Panc1 (cell line): ENCODE results near the gene KCNC4. TPM values are rescaled to one million over a fixed set of nuclear protein-coding genes. Genes with fewer than 3 reads are reported as not detected.

Experiments used
- ATAC-seq: fragments of 200-7000 bp; cut with Tn5 transposase; 2 replicates; pipeline ENCODE4 v1.9.1; 2020; ENCODE audit warnings: mild to moderate bottlenecking, moderate library complexity
- BruUV-seq: library from RNA; stranded (reverse); fragments of 400-500 nt; replicated peaks from 2 replicates; lab custom pipeline; 2021; lab: Mats Ljungman, UMichigan
- CTCF ChIA-PET: fragments of 300-600 bp; sonication (Branson Sonifier 250); formaldehyde crosslinking; loops from one replicate; lab custom pipeline; 2022; ENCODE audit warnings: antibody characterized with exemption; lab: Charles Lee
- POLR2A ChIA-PET: fragments of 300-600 bp; sonication (Branson Sonifier 250); formaldehyde crosslinking; loops from one replicate; lab custom pipeline; 2022; ENCODE audit warnings: antibody characterized with exemption; lab: Charles Lee
- DNase-seq: peaks from one replicate; pipeline ENCODE4 v3.0.0-alpha.2; 2010; ENCODE audit warnings: low read depth, low spot score
- H3K27ac ChIP-seq: 2 replicates; pipeline ENCODE4 v1.5.1; 2011; ENCODE audit warnings: mild to moderate bottlenecking, low read length, inconsistent platforms
- H3K27me3 ChIP-seq: fragments of 200-500 bp; sonication (Bioruptor generic); 2 replicates; pipeline ENCODE4 v1.6.0; 2014; ENCODE audit warnings: low read length, inconsistent platforms; ENCODE audit not compliant: control insufficient read depth, insufficient read depth
- H3K36me3 ChIP-seq: fragments of 200-500 bp; sonication (Bioruptor generic); 2 replicates; pipeline ENCODE4 v1.5.1; 2014; ENCODE audit warnings: inconsistent platforms, mild to moderate bottlenecking, low read length, moderate library complexity; ENCODE audit not compliant: control insufficient read depth, insufficient read depth
- H3K4me1 ChIP-seq: 2 replicates; pipeline ENCODE4 v1.5.1; 2011; ENCODE audit warnings: inconsistent platforms, mild to moderate bottlenecking, low read length, moderate library complexity; ENCODE audit not compliant: control insufficient read depth, insufficient read depth
- H3K4me3 ChIP-seq, 2 experiments: 2 replicates each; pipeline ENCODE4 v1.5.1; 2011 to 2012; ENCODE audit warnings: low read depth in 2 of 2, low read length in 2 of 2, mild to moderate bottlenecking in 2 of 2, inconsistent platforms in 1 of 2, moderate library complexity in 1 of 2
- H3K9me3 ChIP-seq: fragments of 200-500 bp; sonication (Bioruptor generic); 2 replicates; pipeline ENCODE4 v1.5.1; 2014; ENCODE audit warnings: low read depth, mild to moderate bottlenecking, inconsistent platforms, low read length, moderate library complexity; ENCODE audit not compliant: control insufficient read depth, insufficient read depth
- CTCF ChIP-seq: fragments of 450-650 bp; IDR thresholded peaks from 2 replicates; pipeline ENCODE4 v1.5.1; 2017; ENCODE audit warnings: mild to moderate bottlenecking
- POLR2AphosphoS5 ChIP-seq: IDR thresholded peaks from 2 replicates; pipeline ENCODE4 v1.6.1; 2012; ENCODE audit warnings: mild to moderate bottlenecking, low read depth, low read length, moderate library complexity
- REST ChIP-seq, 2 experiments: IDR thresholded peaks; 2 replicates each; pipeline ENCODE4 v1.6.1; 2011 to 2012; ENCODE audit warnings: low read depth in 2 of 2, control low read depth in 1 of 2, low read length in 1 of 2, mild to moderate bottlenecking in 1 of 2, moderate library complexity in 1 of 2; ENCODE audit not compliant: insufficient read depth in 1 of 2
- SIN3A ChIP-seq: IDR thresholded peaks from 2 replicates; pipeline ENCODE4 v1.6.1; 2012; ENCODE audit warnings: low read depth, mild to moderate bottlenecking, low read length, moderate library complexity, borderline replicate concordance; ENCODE audit not compliant: insufficient read depth
- TCF7L2 ChIP-seq: IDR thresholded peaks from 2 replicates; pipeline ENCODE4 v1.6.1; 2011; ENCODE audit warnings: mild to moderate bottlenecking, low read depth, low read length, inconsistent platforms
- in situ Hi-C: cut with HindIII; loops from 2 replicates; pipeline ENCODE4 v1.10.0; 2016; ENCODE audit warnings: low sequenced_read_pairs, low pct_unique_long_range_greater_than_20kb
- intact Hi-C: fragments of 100-400 bp; cut with micrococcal nuclease; formaldehyde crosslinking; loops from one replicate; pipeline ENCODE4 v1.10.0; 2022; ENCODE audit not compliant: unreplicated experiment
- total RNA-seq: library from RNA; stranded (reverse); gene quantifications from one replicate; pipeline ENCODE4 v1.2.1, GENCODE V29; 2021; ENCODE audit not compliant: unreplicated experiment

KCNC4 gene
- total RNA-seq, 1 experiment from 2014 or later, result 15.4 TPM

- BruUV-seq, result no TSS peak
- ATAC-seq, result no peak
- ChIA-PET CTCF (no interaction called here), POLR2A (no interaction called here)
- Histone ChIP-seq H3K4me1 (no peaks in the 10 kb centered on the region), H3K27me3 (no peaks in the 10 kb centered on the region), H3K27ac (no peak overlapping the region), H3K9me3 (no peaks in the 10 kb centered on the region), H3K4me3 (no peak overlapping the region), H3K36me3 (no peaks in the 10 kb centered on the region)
- no peak for DNase-seq
- in situ Hi-C loops, result no loop called here
- TF ChIP-seq TCF7L2 (no peak), POLR2AphosphoS5 (no peak), CTCF (no peak), SIN3A (no peak), REST (IDR thresholded peaks at IDR 0.05; ENCODE audit: insufficient read depth in 1 of 2, low read depth in 2 of 2, low read length in 1 of 2) (no peak)
- intact Hi-C loops, result no loop called here
These were observed 43.1 kb downstream of the KCNC4 start for GRCh38 chr1:110253213-110253612.

- no peak for ATAC-seq
- CTCF ChIA-PET, result no interaction called here
- POLR2A ChIA-PET, result no interaction called here
- in situ Hi-C loops, result no loop called here
- no peak for DNase-seq
- H3K4me1 ChIP-seq, result no peaks in the 10 kb centered on the region
- H3K9me3 ChIP-seq, result no peaks in the 10 kb centered on the region
- H3K27ac ChIP-seq, result no peak overlapping the region
- no peak for TF ChIP-seq SIN3A
- TF ChIP-seq CTCF, result no peak
- BruUV-seq, result no TSS peak
- H3K4me3 ChIP-seq, result no peak overlapping the region
- H3K36me3 ChIP-seq, result no peaks in the 10 kb centered on the region
- intact Hi-C loops, result no loop called here
- H3K27me3 ChIP-seq, result no peaks in the 10 kb centered on the region
These were observed 44.7 kb downstream of the KCNC4 start for GRCh38 chr1:110254604-110255391.
